Measurements from ENCODE around the gene GPX4. TPM values are rescaled to one million over a fixed set of nuclear protein-coding genes. Genes with fewer than 3 reads are reported as not detected.

Gene GPX4
- total RNA-seq, 1 donor from 2014 or later, result 115 TPM

DNA sequence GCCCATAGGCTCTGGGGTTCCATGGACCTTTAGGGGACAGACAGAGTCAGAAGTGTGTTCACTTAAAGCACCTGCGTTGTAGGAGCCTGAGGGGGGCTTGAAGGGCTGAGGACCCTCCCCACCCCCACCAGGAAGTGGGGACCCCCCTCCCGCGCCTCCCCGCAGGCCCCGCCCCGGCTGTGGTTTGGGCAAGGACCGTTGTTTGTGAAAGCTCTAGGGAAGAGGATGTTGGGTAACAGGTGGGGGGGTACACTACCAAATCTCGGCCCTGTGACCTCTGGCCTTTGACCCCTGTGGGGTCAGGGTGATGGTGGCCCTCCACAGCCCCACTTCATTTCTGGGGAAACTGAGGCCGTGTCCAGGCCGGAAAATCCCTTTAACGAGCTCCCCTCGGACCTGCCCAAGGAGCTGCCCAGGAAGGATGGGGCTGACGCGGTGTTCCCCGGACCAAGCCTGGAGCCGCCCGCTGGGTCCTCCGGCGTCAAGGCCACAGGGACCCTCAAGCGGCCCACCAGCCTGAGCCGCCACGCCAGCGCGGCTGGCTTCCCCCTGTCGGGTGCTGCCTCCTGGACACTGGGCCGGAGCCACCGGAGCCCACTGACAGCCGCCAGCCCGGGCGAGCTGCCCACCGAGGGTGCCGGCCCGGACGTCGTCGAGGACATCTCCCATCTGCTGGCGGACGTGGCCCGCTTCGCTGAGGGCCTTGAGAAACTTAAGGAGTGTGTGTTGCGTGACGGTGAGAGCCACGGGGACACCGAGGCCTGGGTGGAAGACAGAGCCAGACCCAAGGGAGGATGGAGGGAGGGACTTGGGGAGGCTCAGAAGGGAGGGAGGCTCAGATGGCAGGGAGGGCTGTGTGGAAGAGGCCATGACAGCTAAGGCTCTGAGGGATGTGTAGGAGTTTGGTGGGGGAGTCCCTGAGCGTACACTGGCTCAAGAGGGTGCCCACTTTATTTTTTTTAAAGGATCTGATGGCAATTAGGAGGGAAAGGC lies 35.5 kb upstream of the GPX4 start:
- intact Hi-C loops (cut with micrococcal nuclease), result loop anchor here (1.0 to 2.0 kb wide), 4 partner anchors 9 to 42 kb away; partner anchors contain the start of genes ABCA7 and CNN2

DNA sequence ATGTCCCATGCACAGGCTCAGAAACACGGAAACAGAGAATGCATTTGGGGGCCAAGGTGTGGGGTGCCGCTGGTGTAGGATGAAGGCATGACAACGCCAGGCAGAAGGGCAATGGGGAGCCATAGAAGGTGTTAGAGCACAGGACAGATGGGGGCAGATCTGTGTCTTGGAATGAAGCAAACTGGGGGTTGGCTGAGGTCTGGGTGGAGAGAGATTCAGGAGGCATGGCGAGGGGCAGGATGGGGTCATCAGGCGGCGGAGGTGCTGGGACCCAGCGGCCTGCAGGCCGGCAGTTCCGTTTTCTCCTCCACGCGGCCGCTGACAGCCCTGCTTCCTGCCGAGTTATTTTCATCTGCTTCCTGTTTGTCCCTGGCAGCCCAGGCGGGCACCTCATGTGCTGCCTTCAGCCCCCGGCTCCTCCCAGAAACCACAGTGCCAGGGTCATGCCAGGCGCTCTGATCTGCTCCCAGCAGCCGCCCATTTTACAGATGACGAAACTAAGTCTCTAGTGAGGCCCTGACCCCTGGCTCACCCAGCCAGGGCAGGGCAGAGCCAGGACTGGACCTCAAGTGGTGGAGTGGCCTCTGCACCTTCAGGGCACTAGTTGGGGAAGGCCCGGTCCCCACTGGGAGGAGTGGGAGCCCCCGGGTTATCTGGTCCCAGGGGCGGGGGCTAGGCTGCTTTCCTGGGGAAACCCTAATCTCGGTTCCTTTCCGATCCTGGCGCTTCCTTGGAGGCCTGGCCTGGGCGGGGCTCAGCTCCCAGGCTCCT lies 34.6 kb upstream of the GPX4 start:
- intact Hi-C loops (cut with micrococcal nuclease), result loop anchor here (1.0 to 2.0 kb wide), 4 partner anchors 8 to 42 kb away; partner anchors contain the start of genes ABCA7 and CNN2

DNA sequence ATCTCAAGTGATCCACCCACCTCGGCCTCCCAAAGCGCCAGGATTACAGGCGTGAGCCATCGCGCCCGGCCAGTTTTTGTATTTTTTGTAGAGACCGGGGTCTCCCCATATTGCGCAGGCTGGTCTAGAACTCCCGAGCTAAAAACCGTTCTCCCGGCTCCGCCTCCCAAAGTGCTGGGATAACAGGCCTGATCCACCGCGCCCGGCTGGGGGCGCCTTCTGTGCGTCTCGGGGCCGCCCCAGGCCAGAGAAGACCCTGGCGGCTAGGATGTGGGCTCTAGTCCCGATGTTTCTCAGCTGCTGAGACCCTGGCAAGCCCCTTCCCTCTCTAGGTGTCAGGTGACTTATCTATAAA lies 33.2 kb upstream of the GPX4 start:
- intact Hi-C loops (cut with micrococcal nuclease), result no loop called here

DNA sequence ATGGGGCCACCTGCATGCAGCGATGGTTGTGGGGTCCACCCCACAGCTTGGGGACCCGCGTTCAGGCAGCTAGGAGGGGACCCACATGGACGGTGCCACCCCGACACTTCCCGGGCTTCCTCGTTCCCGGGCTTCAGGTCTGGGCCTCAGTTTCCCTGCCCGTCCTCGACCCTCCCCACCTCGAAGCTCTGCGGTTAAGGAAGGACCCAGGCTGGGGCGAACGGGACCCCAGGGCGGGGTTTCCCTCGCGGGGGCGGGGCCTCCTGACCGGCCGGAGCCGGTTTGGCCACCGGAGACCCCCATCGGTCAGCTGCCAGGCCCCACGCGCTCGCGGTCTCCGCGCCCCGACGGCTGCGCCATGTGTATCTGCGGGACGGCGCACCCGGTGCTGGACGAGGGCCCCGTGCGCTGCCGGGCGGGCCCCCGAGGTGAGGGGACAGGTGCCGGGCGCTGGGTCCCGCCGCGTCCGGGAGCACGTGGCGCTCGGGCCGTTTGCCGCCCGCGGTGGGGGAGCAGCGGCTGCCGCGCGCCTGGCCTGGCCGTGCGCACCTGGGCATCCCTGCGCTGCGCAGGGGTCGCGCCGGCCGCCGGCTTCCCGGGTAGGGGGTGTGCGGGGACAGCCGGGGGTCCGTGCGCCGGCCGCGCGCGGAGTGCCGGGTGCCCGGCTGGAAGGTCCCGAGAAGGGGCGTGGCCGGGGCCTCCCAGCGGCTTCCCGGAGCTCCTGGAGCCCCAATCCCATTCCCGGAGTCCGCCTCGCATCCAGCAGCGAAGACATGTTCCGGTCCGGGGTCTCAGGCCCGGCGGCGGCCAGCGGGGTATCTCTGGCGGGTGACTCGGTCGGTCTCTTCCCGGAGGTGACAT lies 32.6 kb upstream of the GPX4 start:
- intact Hi-C loops (cut with micrococcal nuclease), result no loop called here

DNA sequence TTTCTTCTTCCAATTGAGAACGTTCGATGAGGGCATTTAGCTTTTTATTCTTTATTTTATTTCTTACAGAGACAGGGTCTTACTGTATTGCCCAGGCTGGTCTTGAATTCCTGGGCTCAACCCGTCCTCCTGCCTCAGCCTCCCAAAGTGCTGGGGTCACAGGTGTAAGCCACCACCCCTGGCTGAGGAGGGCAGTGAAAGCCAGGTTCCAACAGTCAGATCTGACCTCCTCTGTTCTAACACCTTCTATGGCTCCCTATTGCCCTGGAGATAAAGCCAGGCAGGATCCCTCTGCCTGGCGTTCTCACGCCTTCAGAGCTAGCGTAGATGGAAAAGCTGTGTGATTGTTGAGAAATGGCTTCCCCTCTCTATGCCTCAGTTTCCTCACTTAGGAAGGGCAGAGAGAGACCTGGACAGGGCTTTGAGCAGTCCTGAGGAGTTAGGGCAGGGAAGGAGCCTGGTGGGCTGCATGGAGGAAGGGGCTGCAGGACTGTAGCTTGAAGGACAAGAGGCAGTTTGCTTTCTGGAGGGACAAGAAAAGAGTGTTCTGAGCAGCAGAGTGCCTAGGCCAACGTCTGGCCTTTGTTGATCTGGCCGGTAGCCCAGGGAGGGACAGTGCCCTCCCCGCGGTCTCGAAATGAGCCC lies 31.3 kb upstream of the GPX4 start:
- intact Hi-C loops (cut with micrococcal nuclease), result no loop called here

DNA sequence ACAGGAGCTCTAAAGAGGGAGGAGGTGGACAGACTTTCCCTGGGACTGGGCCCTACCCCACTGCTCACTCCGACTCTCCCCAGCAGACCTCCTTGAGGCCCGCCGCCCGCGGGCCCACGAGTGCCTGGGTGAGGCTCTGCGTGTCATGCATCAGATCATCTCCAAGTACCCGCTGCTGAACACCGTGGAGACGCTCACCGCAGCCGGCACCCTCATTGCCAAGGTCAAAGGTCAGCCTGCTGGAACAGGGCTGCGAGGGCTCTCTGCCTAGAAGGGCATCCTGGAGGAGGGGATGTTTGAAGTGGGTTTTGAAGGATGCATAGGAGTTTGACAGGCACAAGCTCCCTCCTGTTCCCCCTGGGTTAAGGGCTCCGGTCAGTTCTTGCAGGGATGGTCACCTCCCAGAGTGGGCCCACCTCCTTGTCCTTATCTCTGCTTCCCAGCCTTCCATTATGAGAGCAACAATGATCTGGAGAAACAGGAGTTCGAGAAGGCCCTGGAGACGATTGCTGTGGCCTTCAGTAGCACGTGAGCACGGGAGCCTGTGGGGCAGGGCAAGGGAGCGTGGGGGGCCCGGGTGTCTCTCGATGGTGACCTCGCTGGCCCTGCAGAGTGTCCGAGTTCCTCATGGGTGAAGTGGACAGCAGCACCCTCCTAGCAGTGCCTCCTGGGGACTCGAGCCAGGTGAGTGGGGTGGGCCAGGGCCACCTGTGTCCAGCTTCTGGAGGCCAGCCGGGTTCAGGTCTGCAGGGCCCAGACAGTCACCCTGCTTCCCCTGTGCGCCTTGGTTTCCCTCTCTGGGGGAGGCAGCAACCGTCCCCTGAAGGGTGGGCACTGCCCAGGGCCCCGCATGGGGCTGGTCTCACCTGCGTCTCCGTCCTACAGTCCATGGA lies 30.5 kb upstream of the GPX4 start:
- intact Hi-C loops (cut with micrococcal nuclease), result no loop called here

DNA sequence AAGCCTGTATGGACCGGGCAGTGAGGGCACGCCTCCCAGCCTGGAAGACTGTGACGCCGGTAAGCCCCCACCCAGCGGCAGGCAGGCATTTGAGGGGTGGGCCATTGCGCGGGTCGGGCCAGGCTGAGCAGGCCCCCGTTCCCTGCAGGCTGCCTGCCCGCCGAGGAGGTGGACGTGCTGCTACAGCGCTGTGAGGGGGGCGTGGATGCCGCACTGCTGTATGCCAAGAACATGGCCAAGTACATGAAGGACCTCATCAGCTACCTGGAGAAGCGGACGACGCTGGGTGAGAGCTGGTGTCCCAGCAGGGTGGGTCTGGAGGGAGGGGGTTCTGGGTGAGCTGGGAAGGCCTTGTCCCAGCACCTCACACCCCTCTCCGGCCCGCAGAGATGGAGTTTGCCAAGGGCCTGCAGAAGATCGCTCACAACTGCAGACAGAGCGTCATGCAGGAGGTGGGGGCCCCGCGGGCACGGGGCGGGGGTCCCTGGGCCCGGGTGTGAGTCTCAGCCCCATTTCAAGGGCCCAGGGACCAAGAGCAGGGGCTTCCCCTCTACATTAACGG lies 29.8 kb upstream of the GPX4 start:
- intact Hi-C loops (cut with micrococcal nuclease), result no loop called here

DNA sequence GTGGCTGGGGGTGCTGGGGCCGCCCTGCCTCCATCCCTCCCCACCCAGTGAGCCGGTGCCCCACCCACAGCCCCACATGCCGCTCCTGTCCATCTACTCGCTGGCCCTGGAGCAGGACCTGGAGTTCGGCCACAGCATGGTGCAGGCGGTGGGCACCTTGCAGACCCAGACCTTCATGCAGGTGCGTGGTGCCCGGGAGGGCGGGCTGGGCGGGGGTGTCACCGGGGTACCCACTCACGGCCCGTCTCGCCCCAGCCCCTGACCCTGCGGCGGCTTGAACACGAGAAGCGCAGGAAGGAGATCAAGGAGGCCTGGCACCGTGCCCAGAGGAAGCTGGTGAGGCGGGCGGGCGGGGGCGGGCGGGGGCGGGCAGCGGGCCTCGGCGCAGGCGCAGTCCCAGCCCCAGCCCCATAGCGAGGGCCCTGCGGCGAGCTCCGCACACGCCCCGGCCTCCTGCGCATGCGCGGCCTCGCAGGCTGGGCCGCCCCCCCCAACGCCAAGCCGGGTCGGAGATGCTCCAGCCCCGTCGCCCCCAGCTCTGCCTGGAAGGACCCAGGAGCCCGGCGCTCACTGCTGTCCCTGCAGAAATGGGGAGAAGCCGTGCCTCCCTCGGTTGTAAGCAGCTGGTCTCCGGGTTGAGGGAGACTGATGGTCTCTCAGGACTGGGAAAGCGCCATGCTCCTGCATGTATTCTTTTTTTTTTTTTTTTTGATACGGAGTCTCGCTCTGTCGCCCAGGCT lies 29.1 kb upstream of the GPX4 start:
- intact Hi-C loops (cut with micrococcal nuclease), result no loop called here

DNA sequence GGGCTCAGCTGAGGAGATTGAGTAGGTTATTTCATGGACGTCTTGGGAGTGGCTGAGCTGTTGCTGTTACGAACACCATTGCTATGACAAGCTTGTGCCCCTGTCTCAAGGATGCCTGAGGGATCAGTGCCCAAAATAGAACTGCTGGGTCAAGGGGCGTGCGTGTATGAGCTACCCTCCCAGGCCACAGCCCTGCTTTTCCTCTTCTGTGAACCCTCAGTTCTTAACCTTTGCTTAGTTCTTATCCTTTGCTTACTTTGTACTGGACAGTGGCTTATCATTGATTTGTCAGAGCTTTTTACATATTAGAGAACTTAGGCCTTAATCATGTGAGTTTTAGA lies 27.8 kb upstream of the GPX4 start:
- intact Hi-C loops (cut with micrococcal nuclease), result no loop called here

DNA sequence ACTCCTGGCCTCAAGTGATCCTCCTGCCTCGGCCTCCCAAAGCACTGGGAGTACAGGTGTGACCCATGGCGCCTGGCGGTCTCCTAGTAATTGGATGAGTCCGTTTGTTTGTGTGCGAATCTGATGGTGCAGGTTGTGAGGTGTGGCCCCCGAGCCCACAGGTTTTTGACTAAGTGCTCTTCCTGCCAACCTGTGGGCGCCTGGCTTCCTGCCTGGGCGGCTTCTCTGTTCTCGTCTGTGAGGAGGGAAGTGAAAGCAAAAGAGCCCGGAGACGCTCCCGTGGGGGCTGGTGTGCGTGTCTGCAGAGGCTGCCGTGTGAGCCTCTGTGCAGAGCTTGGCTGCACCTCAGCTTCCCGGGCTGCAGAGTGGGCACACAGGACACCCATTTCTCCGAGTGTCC lies 26.8 kb upstream of the GPX4 start:
- intact Hi-C loops (cut with micrococcal nuclease), result loop anchor here (1.0 kb wide), 1 partner anchor 8 kb away; no protein-coding TSS in a partner anchor

DNA sequence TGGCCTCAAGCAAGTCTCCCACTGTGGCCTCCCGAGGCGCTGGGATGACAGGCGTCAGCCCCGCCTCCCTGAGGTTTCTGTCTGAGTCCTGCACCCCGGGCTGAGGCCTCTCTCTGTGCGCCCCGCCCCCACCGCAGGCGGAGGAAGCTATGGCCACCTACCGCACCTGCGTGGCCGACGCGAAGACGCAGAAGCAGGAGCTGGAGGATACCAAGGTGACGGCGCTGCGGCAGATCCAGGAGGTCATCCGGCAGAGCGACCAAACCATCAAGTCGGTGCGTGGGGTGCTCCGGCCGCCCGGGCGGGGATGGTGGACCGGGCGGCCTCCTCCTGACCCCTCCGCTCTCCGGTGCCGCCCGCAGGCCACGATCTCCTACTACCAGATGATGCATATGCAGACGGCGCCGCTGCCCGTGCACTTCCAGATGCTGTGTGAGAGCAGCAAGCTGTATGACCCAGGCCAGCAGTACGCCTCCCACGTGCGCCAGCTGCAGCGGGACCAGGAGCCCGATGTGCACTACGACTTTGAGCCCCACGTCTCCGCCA lies 24.2 kb upstream of the GPX4 start:
- intact Hi-C loops (cut with micrococcal nuclease), result no loop called here

DNA sequence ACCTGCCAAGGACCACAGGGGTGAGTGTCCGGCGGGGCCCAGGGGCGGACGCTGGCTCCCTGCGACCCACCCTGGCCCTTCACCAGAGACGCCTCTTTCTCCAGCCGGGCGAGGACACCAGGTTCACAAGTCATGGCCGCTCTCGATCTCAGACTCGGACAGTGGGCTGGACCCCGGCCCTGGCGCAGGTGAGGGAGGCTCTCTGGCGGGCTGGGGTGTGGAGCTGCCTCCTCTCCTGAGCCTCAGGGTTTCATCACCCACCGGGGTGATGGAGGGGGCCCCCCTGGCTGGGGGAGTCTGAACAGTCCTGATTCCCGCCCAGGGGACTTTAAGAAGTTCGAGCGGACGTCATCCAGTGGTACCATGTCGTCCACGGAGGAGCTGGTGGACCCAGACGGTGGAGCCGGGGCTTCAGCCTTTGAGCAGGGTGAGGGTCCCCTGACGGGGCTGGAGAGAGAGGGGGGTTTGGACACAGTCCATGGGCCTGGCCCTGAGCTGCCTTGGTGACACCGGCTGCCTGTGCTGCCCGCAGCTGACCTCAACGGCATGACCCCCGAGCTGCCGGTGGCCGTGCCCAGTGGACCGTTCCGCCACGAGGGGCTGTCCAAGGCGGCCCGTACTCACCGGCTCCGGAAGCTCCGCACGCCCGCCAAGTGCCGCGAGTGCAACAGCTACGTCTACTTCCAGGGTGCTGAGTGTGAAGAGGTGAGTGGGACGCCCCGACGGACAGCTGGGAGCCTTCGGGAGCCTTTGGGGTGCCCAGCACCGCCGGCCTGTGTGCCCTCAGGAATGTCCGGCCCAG lies 23.2 kb upstream of the GPX4 start:
- intact Hi-C loops (cut with micrococcal nuclease), result no loop called here

DNA sequence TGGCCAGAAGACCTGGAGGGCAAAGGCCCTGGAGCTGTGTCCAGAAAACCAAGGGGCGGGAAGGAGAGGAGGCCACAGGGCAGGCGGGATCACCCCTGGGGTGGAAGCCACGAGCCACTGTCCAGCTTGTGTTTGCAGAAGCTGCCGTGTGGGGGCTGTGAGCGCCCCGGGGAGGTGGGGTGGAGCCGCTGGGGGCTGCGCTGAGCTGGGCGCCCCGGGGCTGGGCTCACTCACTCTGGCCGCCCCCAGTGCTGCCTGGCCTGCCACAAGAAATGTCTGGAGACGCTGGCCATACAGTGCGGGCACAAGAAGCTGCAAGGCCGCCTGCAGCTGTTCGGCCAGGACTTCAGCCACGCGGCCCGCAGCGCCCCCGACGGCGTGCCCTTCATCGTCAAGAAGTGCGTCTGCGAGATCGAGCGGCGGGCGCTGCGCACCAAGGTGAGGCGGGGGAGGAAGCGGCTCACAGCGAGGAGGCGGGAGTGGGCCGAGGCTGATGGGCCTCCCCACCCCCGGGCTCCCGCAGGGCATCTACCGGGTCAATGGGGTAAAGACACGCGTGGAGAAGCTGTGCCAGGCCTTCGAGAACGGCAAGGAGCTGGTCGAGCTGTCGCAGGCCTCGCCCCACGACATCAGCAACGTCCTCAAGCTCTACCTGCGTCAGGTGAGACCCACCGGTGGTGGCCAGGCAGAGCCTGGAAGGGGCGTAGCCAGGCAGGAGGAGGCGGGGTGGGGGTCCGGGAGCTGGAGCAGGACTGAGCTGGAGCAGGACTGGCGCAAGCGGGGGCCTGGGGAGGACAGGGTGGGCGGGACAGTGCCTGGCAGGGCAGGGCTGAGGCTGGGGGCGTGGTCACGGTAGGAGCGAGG lies 22.3 kb upstream of the GPX4 start:
- intact Hi-C loops (cut with micrococcal nuclease), result loop anchor here (2.0 kb wide), 1 partner anchor 13 kb away; no protein-coding TSS in a partner anchor

DNA sequence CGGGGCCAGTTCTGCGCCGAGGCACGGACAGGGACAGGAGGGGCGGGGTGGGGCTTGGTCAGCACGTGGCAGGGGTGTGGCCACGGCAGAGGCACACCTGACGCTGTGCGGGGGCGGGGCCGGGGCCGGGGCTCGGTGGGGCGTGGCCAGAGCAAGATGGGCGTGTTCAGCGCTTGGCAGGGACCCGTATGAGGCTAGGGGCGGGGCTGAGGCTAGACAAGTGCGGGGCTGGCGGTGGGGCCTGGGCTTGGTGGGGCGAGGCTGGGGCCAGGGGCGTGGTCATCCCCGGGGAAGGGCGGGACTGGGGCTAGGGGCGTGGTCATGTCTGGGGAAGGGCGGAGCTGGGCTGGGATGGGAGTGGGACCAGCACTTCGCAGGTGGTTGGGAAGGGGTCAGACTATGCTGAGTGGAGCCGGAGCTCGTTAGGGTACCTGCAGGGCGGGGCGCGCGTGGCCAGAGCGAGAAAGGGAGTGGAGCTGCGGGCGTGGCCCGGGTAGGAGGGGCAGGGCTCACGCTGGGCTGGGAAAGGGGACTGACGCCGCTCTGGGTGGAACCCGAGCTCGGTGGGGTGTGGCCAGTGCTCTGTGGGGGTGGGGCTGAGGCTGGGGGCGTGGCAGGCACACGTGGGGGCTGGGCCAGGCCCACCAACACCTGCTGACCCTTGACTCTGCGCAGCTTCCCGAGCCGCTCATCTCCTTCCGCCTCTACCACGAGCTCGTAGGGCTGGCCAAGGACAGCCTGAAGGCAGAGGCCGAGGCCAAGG lies 21.4 kb upstream of the GPX4 start:
- intact Hi-C loops (cut with micrococcal nuclease), result loop anchor here (2.0 kb wide), 1 partner anchor 14 kb away; no protein-coding TSS in a partner anchor

DNA sequence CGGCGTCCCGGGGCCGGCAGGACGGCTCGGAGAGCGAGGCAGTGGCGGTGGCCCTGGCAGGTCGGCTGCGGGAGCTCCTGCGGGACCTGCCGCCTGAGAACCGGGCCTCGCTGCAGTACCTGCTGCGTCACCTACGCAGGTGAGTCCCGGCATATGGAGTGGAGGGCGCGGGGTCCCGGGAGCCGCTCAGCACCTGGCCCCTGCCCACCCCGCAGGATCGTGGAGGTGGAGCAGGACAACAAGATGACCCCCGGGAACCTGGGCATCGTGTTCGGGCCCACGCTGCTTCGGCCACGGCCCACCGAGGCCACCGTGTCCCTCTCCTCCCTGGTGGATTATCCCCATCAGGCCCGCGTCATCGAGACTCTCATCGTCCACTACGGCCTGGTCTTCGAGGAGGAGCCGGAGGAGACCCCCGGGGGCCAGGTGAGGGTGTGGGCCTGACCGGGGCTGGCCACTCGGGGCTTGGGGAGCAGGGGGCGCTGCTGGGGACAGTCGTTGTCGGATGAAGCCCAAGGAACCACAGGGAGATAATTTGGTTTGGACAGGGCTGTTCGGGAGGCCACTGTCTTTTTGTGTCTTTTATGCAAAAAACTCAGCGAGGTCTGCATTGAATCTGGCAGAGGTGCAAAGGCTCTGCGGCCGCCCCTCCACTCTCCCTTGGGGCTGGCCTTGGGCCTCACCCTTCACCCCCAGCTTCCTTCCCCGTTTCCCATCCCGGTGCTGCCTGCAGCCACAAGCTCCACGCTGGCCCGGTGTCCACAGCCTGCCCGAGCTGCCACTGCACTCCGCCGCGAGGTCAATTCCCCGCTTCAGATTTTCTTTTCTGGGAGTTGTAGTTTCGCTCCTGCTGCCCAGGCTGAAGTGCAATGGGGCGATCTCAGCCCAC lies 20.6 kb upstream of the GPX4 start:
- intact Hi-C loops (cut with micrococcal nuclease), result loop anchor here (2.0 kb wide), 1 partner anchor 14 kb away; no protein-coding TSS in a partner anchor

Measured in T-helper 2 cell treated with Interferon-gamma antibody and Interleukin-4, amounts not matched to agents 100 ng/mL and 5 ng/mL, for 36 hours (primary cell).